H1 (cell line): Measurements from ENCODE around the gene THAP4. TPM values are rescaled to one million over a fixed set of nuclear protein-coding genes. Genes with fewer than 3 reads are reported as not detected.

ENCODE experiments used
- CHD1 ChIP-seq: IDR thresholded peaks from 2 replicates; pipeline ENCODE4 v1.6.1; 2012; ENCODE audit warnings: low read depth, low read length, improper control_type of control experiment
- HDAC2 ChIP-seq, 2 experiments: fragments of 300-600 bp in 1 of 2; sonication (generic) in 1 of 2; IDR thresholded peaks; 2 replicates each; pipeline ENCODE4 v1.6.1; 2011 to 2012; ENCODE audit warnings: low read depth in 2 of 2, low read length in 2 of 2, mild to moderate bottlenecking in 2 of 2, moderate library complexity in 2 of 2, borderline replicate concordance in 1 of 2, inconsistent platforms in 1 of 2
- SP2 ChIP-seq: IDR thresholded peaks from 2 replicates; pipeline ENCODE4 v1.6.1; 2012; ENCODE audit warnings: mild to moderate bottlenecking, low read length, inconsistent platforms
- polyA plus RNA-seq, 7 experiments: library from polyadenylated mRNA; depleted of rRNA in 3 of 7; stranded (reverse) in 5 of 7; unstranded in 2 of 7; fragments of >200 nt in 5 of 7; fragments of 200-250 nt in 2 of 7; gene quantifications; 1 replicate in 5 of 7; 2 replicates in 1 of 7; 4 replicates in 1 of 7; pipeline versions ENCODE4 v1.2.1 to v1.2.3, GENCODE V29; 2011 to 2013; ENCODE audit warnings: missing spikeins in 2 of 7, mixed read lengths in 2 of 7
- total RNA-seq: library from RNA; stranded (reverse); fragmentation: NEBNext Ultra II Directional; extraction: Animal tissue kit (Norgen Biotek cat#: 25700); gene quantifications from 2 replicates; pipeline ENCODE4 v1.2.1, GENCODE V29; 2021

Gene THAP4
- total and polyA plus RNA-seq, 2 of the 8 experiments (the other 6 are each of a cell fraction or from before 2014, with no cell fraction given): 78.9 to 83.6 TPM

DNA sequence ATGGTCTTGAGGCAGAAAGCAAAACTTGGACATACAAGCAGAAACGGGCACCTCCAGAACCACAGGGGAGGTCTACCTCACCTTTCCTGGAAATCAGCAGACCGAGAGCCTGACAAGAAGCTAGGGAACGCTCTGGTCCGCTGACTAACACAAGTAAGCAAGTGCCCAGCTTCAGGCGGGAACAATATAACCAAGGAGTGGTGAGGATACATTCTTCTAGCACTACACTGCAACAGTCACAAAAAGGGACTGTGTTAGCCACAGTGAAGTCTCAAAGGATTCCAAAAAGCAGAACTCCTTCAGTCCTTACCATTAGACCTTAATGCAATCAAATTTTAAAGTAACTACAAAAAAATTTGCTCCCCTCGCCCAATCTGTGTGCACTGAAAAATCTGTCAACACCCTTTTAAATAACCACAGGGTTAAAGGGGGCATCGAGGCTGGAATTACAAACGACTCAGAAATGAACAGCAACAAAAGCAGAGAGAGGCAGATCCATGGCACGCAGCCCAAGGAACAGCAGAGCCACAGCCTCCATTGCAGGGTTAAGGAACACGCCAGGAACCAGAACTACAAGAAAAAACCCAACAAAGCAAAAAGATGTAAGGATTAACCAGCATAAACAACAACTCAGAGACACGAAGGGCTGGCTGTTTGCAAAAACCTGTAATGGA is 7.1 kb downstream of the THAP4 start (continued):
- TF ChIP-seq CHD1: no peak
- TF ChIP-seq SP2: no peak
- TF ChIP-seq HDAC2 (IDR thresholded peaks at IDR 0.05; ENCODE audit: borderline replicate concordance in 1 of 2, low read depth in 2 of 2, low read length in 2 of 2): no peak
